Astrocyte (in vitro differentiated cells and primary cell): ENCODE data around the gene ACSBG1.

Experiments
- CTCF ChIP-seq: IDR thresholded peaks from 2 replicates; pipeline ENCODE4 v1.5.1; 2011; ENCODE audit warnings: low read depth, mild to moderate bottlenecking, inconsistent platforms, low read length, moderate library complexity; ENCODE audit not compliant: insufficient read depth
- EZH2 ChIP-seq: IDR thresholded peaks from 2 replicates; pipeline ENCODE4 v1.6.1; 2012; ENCODE audit warnings: mild to moderate bottlenecking, low read length, inconsistent platforms; ENCODE audit not compliant: insufficient read depth

- TF ChIP-seq CTCF (no peak), EZH2 (no peak)
Observed at GRCh38 chr15:78213956-78214355, 20.4 kb downstream of the ACSBG1 start.
